MV-4-11 (cell line): Measurements from ENCODE around the gene CD6.

ENCODE experiments used
- DNase-seq: peaks from one replicate; lab custom pipeline; 2025; lab: John Stamatoyannopoulos, UW

The CD6 gene

GRCh38 chr11:61010466-61011228 lies 39.2 kb downstream of the CD6 start:
- DNase-seq, result no peak

- DNase-seq, result no peak
These were observed 39.9 kb downstream of the CD6 start for GRCh38 chr11:61011229-61011870.

GRCh38 chr11:61011950-61012736 lies 40.7 kb downstream of the CD6 start:
- DNase-seq, result peak; percentile 71

- DNase-seq, result no peak
These were observed 41.3 kb downstream of the CD6 start for GRCh38 chr11:61012737-61013215.

- no peak for DNase-seq
These were observed 46.6 kb downstream of the CD6 start for GRCh38 chr11:61018059-61018458.

GRCh38 chr11:61019037-61019831 lies 47.8 kb downstream of the CD6 start:
- DNase-seq, result no peak

- no peak for DNase-seq
These were observed 48.4 kb downstream of the CD6 start for GRCh38 chr11:61019832-61020405.

- no peak for DNase-seq
These were observed 49.2 kb downstream of the CD6 start for GRCh38 chr11:61020551-61021235.

- DNase-seq, result no peak
These were observed 50.3 kb downstream of the CD6 start for GRCh38 chr11:61021661-61022212.

GRCh38 chr11:61022311-61023085 lies 51.0 kb downstream of the CD6 start:
- DNase-seq, result no peak

- no peak for DNase-seq
These were observed 51.8 kb downstream of the CD6 start for GRCh38 chr11:61023086-61023965.

- no peak for DNase-seq
These were observed 52.5 kb downstream of the CD6 start for GRCh38 chr11:61023966-61024295.

GRCh38 chr11:61024938-61025820 lies 53.7 kb downstream of the CD6 start:
- DNase-seq, result no peak

- DNase-seq, result no peak
These were observed 54.3 kb downstream of the CD6 start for GRCh38 chr11:61025821-61026120.

GRCh38 chr11:61026121-61027031 lies 54.9 kb downstream of the CD6 start:
- peak; percentile 70 for DNase-seq

GRCh38 chr11:61027141-61027840 lies 55.8 kb downstream of the CD6 start:
- DNase-seq, result no peak
